ENCODE data around the gene NR6A1. TPM values are rescaled to one million over a fixed set of nuclear protein-coding genes. Genes with fewer than 3 reads are reported as not detected.

NR6A1 gene
- total and polyA plus RNA-seq, 2 of the 8 experiments (the other 6 are each of a cell fraction or from before 2014, with no cell fraction given) = 93.2 to 237 TPM

- Histone ChIP-seq H4K91ac (replicated peaks; ENCODE audit: insufficient read length, low read length) (no peak overlapping the region), H3K79me1 (ENCODE audit: low read depth, low read length) (no peaks in the 10 kb centered on the region; the same call in 1 of the 2 replicates), H3K4me3 (ENCODE audit: extremely low read depth in 1 of 4, insufficient read depth in 2 of 4, low read depth in 3 of 4, low read length in 4 of 4) (no peak overlapping the region), H3K4ac (replicated peaks; ENCODE audit: insufficient read length, low read depth, low read length) (no peak overlapping the region), H2BK15ac (ENCODE audit: low read length) (no peak overlapping the region), H3K4me2 (ENCODE audit: insufficient read depth in 1 of 2, low read depth in 2 of 2, low read length in 2 of 2) (no peak overlapping the region), H3K56ac (replicated peaks; ENCODE audit: insufficient read length, low read depth, low read length) (no peak overlapping the region), H4K8ac (ENCODE audit: extremely low read depth, insufficient read depth, low read length) (no peak overlapping the region), H3K18ac (ENCODE audit: extremely low read depth, low read length) (no peak overlapping the region), H3K23ac (ENCODE audit: insufficient read length) (no peak overlapping the region), H2BK12ac (ENCODE audit: low read depth, low read length) (no peak overlapping the region), H2AFZ (ENCODE audit: low read length) (no peak overlapping the region), H2BK20ac (ENCODE audit: low read length) (no peak overlapping the region), H3K9me3 (ENCODE audit: insufficient read depth in 2 of 2, low read depth in 1 of 2, low read length in 1 of 2) (no peaks in the 10 kb centered on the region), H2AK5ac (ENCODE audit: low read depth, low read length) (no peak overlapping the region), H3K27ac (ENCODE audit: low read depth, low read length) (no peak overlapping the region), H3K23me2 (ENCODE audit: low read depth, low read length) (no peaks in the 10 kb centered on the region), H3K79me2 (ENCODE audit: control insufficient read depth in 1 of 2, insufficient read depth in 2 of 2, low read length in 2 of 2) (peaks cover 0 to 79% of the 10 kb centered on the region in 2 experiments; a peak in 3 of 4 replicates), H3K9ac (replicated peaks in 1 of 4; ENCODE audit: extremely low read depth in 1 of 4, low read depth in 3 of 4, low read length in 3 of 4) (no peak overlapping the region), H3K14ac (ENCODE audit: insufficient read length) (no peak overlapping the region), H3K4me1 (replicated peaks in 1 of 4; ENCODE audit: control insufficient read depth in 3 of 4, insufficient read depth in 4 of 4, low read length in 3 of 4) (peaks cover 2 to 10% (median 8%) of the 10 kb centered on the region in 4 experiments; a peak in 6 of 7 replicates), H2BK5ac (ENCODE audit: low read depth, low read length) (no peak overlapping the region), H4K20me1 (replicated peaks in 1 of 2; ENCODE audit: control insufficient read depth in 1 of 2, insufficient read depth in 2 of 2, low read length in 2 of 2) (no peaks in the 10 kb centered on the region), H3K27me3 (replicated peaks in 1 of 4; ENCODE audit: control insufficient read depth in 3 of 4, extremely low read depth in 1 of 4, insufficient read depth in 3 of 4, low read length in 3 of 4) (no peaks in the 10 kb centered on the region), H3K36me3 (ENCODE audit: control insufficient read depth in 2 of 4, insufficient read depth in 4 of 4, low read length in 3 of 4) (no peaks in the 10 kb centered on the region), H2BK120ac (replicated peaks; ENCODE audit: low read depth, low read length) (no peak overlapping the region), H4K5ac (ENCODE audit: insufficient read length, low read depth, low read length) (no peak overlapping the region)
- FAIRE-seq (no peak), DNase-seq (ENCODE audit: low read depth in 1 of 2, low spot score in 2 of 2) (no peak)
- ChIA-PET CTCF (ENCODE audit: partially characterized antibody) (no interaction called here), POLR2A (ENCODE audit: partially characterized antibody) (no interaction called here)
- TF ChIP-seq RAD21 (IDR thresholded peaks at IDR 0.05 in 1 of 2, conservative IDR thresholded peaks at IDR 0.05 in 1 of 2; ENCODE audit: low read depth in 2 of 2, low read length in 2 of 2) (no peak), ZNF274 (IDR thresholded peaks at IDR 0.05; ENCODE audit: borderline replicate concordance, extremely low read depth, low read length) (no peak), USF2 (IDR thresholded peaks at IDR 0.05; ENCODE audit: low read length) (no peak), TBP (IDR thresholded peaks at IDR 0.05; ENCODE audit: low read depth, low read length) (no peak), HDAC6 (IDR thresholded peaks at IDR 0.05; ENCODE audit: low read depth, low read length) (no peak), GABPA (IDR thresholded peaks at IDR 0.05; ENCODE audit: borderline replicate concordance, insufficient read depth, low read length) (no peak), SAP30 (IDR thresholded peaks at IDR 0.05; ENCODE audit: insufficient read depth, insufficient replicate concordance, low read length) (no peak), CTBP2 (IDR thresholded peaks at IDR 0.05; ENCODE audit: borderline replicate concordance, insufficient read depth, insufficient read length, low read length) (no peak), CEBPB (IDR thresholded peaks at IDR 0.05; ENCODE audit: low read depth, low read length) (no peak), TEAD4 (IDR thresholded peaks at IDR 0.05; ENCODE audit: low read depth, low read length) (no peak), SP1 (IDR thresholded peaks at IDR 0.05; ENCODE audit: low read depth, low read length) (no peak), RBBP5 (IDR thresholded peaks at IDR 0.05; ENCODE audit: borderline replicate concordance, low read depth, low read length) (no peak)
- TF ChIP-seq, protein P1, sequence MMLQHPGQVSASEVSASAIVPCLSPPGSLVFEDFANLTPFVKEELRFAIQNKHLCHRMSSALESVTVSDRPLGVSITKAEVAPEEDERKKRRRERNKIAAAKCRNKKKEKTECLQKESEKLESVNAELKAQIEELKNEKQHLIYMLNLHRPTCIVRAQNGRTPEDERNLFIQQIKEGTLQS (IDR thresholded peaks at IDR 0.05; ENCODE audit: insufficient read depth, low read depth, low read length) = no peak
Measured at GRCh38 chr9:124600407-124600806, 170.7 kb downstream of the NR6A1 start.

Measured in H1 (cell line).